GM19467 (cell line): Measurements from ENCODE around the gene ARHGAP25.

Source experiments
- ATAC-seq: cut with Tn5 transposase; IDR thresholded peaks from one replicate; pipeline ENCODE4 v1.9.1; 2021; ENCODE audit warnings: mild to moderate bottlenecking, moderate library complexity; ENCODE audit not compliant: unreplicated experiment

ARHGAP25 gene

GRCh38 chr2:68825866-68826265, 91.3 kb downstream of the ARHGAP25 start:
- no peak for ATAC-seq

GRCh38 chr2:68827666-68828065, 93.1 kb downstream of the ARHGAP25 start:
- ATAC-seq = no peak

GRCh38 chr2:68828887-68829708, 94.5 kb downstream of the ARHGAP25 start:
- no peak for ATAC-seq

GRCh38 chr2:68829749-68830148, 95.1 kb downstream of the ARHGAP25 start:
- ATAC-seq = no peak

GRCh38 chr2:68831686-68832232, 97.1 kb downstream of the ARHGAP25 start:
- no peak for ATAC-seq

GRCh38 chr2:68832233-68832869, 97.7 kb downstream of the ARHGAP25 start:
- peak; percentile 57 for ATAC-seq

- ATAC-seq = no peak
Measured at GRCh38 chr2:68833162-68833561, 98.6 kb downstream of the ARHGAP25 start.

- no peak for ATAC-seq
Measured at GRCh38 chr2:68834737-68835376, 100.2 kb downstream of the ARHGAP25 start.

GRCh38 chr2:68835621-68836020, 101.0 kb downstream of the ARHGAP25 start:
- ATAC-seq = no peak

GRCh38 chr2:68837164-68837860, 102.7 kb downstream of the ARHGAP25 start:
- ATAC-seq = no peak

- no peak for ATAC-seq
Measured at GRCh38 chr2:68837861-68838341, 103.3 kb downstream of the ARHGAP25 start.

- no peak for ATAC-seq
Measured at GRCh38 chr2:68838641-68839040, 104.0 kb downstream of the ARHGAP25 start.

GRCh38 chr2:68839260-68839833, 104.7 kb downstream of the ARHGAP25 start:
- no peak for ATAC-seq

- ATAC-seq = no peak
Measured at GRCh38 chr2:68845043-68845442, 110.4 kb downstream of the ARHGAP25 start.

GRCh38 chr2:68846091-68846490, 111.5 kb downstream of the ARHGAP25 start:
- no peak for ATAC-seq

- ATAC-seq = no peak
Measured at GRCh38 chr2:68847751-68848150, 113.1 kb downstream of the ARHGAP25 start.

GRCh38 chr2:68849579-68850030, 115.0 kb downstream of the ARHGAP25 start:
- no peak for ATAC-seq

GRCh38 chr2:68850524-68850923, 115.9 kb downstream of the ARHGAP25 start:
- no peak for ATAC-seq

- ATAC-seq = no peak
Measured at GRCh38 chr2:68853035-68853434, 118.4 kb downstream of the ARHGAP25 start.

- no peak for ATAC-seq
Measured at GRCh38 chr2:68853915-68854314, 119.3 kb downstream of the ARHGAP25 start.
